BJ (cell line): ENCODE data around the gene KDSR. TPM values are rescaled to one million over a fixed set of nuclear protein-coding genes. Genes with fewer than 3 reads are reported as not detected.

Experiments used
- CTCF ChIA-PET: fragments of 350-600 bp; formaldehyde crosslinking; extraction: SDS; loops from one replicate; lab custom pipeline; 2021; ENCODE audit warnings: antibody characterized with exemption, inconsistent platforms; lab: Yijun Ruan, JAX
- POLR2A ChIA-PET: fragments of 300-600 bp; sonication (Branson Sonifier 250); formaldehyde crosslinking; extraction: SDS; loops from one replicate; lab custom pipeline; 2021; ENCODE audit warnings: antibody characterized with exemption; lab: Charles Lee
- DNase-seq: peaks from one replicate; pipeline ENCODE4 v3.0.0-alpha.2; 2011; ENCODE audit warnings: low read depth
- H3K27me3 ChIP-seq: 2 replicates; pipeline ENCODE4 v1.6.0; 2011; ENCODE audit warnings: low read length; ENCODE audit not compliant: control insufficient read depth, insufficient read depth
- H3K36me3 ChIP-seq: 2 replicates; pipeline ENCODE4 v1.5.1; 2011; ENCODE audit warnings: low read length; ENCODE audit not compliant: control insufficient read depth, insufficient read depth
- H3K4me3 ChIP-seq: 2 replicates; pipeline ENCODE4 v1.5.1; 2011; ENCODE audit warnings: low read depth, mild to moderate bottlenecking, control low read depth, low read length
- polyA plus RNA-seq: library from polyadenylated mRNA; depleted of rRNA; stranded (reverse); fragments of >200 nt; gene quantifications from 2 replicates; pipeline ENCODE4 v1.2.3, GENCODE V29; 2011
- TF ChIP-seq, protein P1 (sequence below): IDR thresholded peaks from 2 replicates; pipeline ENCODE4 v1.5.1; 2011; ENCODE audit warnings: low read depth, mild to moderate bottlenecking, control low read depth, inconsistent platforms, low read length, moderate library complexity; ENCODE audit not compliant: insufficient read depth

The KDSR gene
- polyA plus RNA-seq, 1 experiment: 29.1 TPM

DNA sequence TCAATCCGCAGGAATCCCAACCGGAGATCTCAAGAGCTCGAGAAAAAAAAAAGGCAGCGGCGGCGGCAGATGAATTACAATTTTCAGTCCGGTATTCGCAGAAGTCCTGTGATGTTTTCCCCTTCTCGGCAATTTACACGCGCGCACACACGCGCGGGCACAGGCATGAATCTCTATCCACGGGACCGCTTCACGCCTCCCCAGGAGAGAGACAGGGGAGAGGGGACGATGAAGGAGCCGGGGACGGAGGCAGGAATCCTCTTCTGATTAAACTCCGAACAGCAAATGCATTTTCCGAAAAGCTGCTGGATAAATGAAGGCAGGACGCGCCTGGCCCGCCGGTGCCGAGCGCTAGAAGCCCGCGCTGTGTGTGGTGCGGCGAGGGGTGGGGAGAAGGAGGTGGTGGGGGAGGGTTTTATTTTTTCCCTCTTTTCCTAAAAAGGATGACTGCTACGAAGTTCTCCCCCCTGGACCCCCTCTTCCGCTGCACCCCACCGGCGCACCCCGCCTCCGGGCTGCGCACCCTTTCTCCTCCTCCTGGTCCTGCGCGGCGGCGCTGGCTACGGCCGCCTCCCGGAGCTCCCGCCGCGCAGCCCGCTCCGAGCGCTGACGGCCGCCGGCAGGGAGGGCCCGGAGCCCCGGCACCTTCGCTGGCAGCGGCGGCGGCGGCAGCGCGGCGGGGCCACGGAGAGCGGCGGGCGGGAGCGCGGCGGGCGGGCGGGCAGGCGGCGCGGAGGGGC lies 47.5 kb downstream of the KDSR start, which contains the start of gene BCL2:
Gene BCL2 (minus strand): TSS at position 387 of the 740 bp plus-strand sequence.
- ChIA-PET POLR2A (no interaction called here), CTCF (interaction anchor here (0.6 to 3.8 kb wide), 5 partner anchors 18 to 303 kb away, joined by 3 to 22 read pairs (median 4); no protein-coding TSS in a partner anchor)
- no peaks in the 10 kb centered on the region for H3K36me3 ChIP-seq
- peak within 1 kb of the TSS; percentile 33 for H3K4me3 ChIP-seq
- TF ChIP-seq, protein P1, sequence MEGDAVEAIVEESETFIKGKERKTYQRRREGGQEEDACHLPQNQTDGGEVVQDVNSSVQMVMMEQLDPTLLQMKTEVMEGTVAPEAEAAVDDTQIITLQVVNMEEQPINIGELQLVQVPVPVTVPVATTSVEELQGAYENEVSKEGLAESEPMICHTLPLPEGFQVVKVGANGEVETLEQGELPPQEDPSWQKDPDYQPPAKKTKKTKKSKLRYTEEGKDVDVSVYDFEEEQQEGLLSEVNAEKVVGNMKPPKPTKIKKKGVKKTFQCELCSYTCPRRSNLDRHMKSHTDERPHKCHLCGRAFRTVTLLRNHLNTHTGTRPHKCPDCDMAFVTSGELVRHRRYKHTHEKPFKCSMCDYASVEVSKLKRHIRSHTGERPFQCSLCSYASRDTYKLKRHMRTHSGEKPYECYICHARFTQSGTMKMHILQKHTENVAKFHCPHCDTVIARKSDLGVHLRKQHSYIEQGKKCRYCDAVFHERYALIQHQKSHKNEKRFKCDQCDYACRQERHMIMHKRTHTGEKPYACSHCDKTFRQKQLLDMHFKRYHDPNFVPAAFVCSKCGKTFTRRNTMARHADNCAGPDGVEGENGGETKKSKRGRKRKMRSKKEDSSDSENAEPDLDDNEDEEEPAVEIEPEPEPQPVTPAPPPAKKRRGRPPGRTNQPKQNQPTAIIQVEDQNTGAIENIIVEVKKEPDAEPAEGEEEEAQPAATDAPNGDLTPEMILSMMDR: no peak
- peaks cover 12% of the 10 kb centered on the region for H3K27me3 ChIP-seq
- no peak for DNase-seq

DNA sequence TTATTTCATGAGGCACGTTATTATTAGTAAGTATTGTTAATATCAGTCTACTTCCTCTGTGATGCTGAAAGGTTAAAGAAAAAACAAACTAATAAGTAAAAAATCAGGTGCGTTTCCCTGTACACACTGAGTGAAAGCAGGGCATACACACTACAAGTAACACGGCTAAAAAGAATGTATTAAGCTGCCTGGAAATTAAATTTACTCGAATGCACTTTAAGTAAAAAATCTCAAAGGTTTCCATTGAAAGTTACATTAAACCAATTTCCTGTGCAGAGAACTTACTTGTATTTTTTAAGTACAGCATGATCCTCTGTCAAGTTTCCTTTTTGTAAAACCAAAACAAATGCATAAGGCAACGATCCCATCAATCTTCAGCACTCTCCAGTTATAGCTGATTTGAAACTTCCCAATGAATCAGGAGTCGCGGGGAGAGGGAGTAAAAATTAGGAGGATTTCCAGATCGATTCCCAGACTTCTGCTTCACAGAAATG lies 48.1 kb downstream of the KDSR start:
- TF ChIP-seq, protein P1: no peak
- CTCF ChIA-PET: interaction anchor here (0.9 to 3.8 kb wide), 5 partner anchors 11 to 599 kb away, joined by 3 to 22 read pairs (median 10); no protein-coding TSS in a partner anchor
- POLR2A ChIA-PET: no interaction called here
- peaks cover 12% of the 10 kb centered on the region for H3K27me3 ChIP-seq
- no peak for DNase-seq
- peak overlapping the region; percentile 33 for H3K4me3 ChIP-seq
- no peaks in the 10 kb centered on the region for H3K36me3 ChIP-seq

DNA sequence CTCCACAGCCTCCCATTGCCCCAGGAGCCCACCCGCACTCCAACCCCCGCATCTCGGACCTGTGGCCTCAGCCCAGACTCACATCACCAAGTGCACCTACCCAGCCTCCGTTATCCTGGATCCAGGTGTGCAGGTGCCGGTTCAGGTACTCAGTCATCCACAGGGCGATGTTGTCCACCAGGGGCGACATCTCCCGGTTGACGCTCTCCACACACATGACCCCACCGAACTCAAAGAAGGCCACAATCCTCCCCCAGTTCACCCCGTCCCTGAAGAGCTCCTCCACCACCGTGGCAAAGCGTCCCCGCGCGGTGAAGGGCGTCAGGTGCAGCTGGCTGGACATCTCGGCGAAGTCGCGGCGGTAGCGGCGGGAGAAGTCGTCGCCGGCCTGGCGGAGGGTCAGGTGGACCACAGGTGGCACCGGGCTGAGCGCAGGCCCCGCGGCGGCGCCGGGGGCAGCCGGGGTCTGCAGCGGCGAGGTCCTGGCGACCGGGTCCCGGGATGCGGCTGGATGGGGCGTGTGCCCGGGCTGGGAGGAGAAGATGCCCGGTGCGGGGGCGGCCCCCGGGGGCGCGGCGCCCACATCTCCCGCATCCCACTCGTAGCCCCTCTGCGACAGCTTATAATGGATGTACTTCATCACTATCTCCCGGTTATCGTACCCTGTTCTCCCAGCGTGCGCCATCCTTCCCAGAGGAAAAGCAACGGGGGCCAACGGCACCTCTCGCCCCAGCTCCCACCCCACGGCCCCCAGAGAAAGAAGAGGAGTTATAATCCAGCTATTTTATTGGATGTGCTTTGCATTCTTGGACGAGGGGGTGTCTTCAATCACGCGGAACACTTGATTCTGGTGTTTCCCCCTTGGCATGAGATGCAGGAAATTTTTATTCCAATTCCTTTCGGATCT lies 48.8 kb downstream of the KDSR start:
- ChIA-PET POLR2A (no interaction called here), CTCF (interaction anchor here (0.6 to 3.8 kb wide), 5 partner anchors 10 to 598 kb away, joined by 3 to 22 read pairs (median 10); no protein-coding TSS in a partner anchor)
- TF ChIP-seq, protein P1: peak; percentile 46
- peaks cover 12% of the 10 kb centered on the region for H3K27me3 ChIP-seq
- H3K4me3 ChIP-seq: no peak overlapping the region
- H3K36me3 ChIP-seq: no peaks in the 10 kb centered on the region
- DNase-seq: no peak

DNA sequence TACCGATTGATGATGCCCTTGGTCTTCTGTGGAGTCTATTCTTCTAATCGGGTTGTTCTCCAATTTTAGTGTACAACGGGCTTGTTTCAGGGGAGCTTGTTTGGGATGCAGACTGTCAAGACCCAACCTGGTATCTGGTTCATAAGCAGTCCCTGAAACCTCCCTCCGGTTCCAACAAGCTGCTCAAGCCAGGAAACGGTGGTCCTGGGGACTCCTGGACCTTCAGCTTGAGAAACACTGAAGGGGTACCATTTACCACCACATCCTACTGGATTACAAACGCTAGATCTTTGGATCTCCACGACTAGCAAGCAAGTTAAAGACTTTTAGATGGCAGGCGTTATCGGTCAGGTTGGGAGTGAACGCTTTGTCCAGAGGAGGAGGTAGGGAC lies 49.5 kb downstream of the KDSR start:
- Histone ChIP-seq H3K27me3 (peaks cover 12% of the 10 kb centered on the region), H3K36me3 (no peaks in the 10 kb centered on the region), H3K4me3 (no peak overlapping the region)
- ChIA-PET POLR2A (no interaction called here), CTCF (interaction anchor here (2.1 to 3.8 kb wide), 3 partner anchors 10 to 301 kb away, joined by 10 to 22 read pairs (median 14); no protein-coding TSS in a partner anchor)
- TF ChIP-seq, protein P1: no peak
- DNase-seq: no peak
